HG03064 (cell line): ENCODE results near the gene DRAXIN.

Experiments used
- ATAC-seq: cut with Tn5 transposase; IDR thresholded peaks from one replicate; pipeline ENCODE4 v1.9.1; 2021; ENCODE audit warnings: low read depth; ENCODE audit not compliant: unreplicated experiment

DRAXIN gene

DNA sequence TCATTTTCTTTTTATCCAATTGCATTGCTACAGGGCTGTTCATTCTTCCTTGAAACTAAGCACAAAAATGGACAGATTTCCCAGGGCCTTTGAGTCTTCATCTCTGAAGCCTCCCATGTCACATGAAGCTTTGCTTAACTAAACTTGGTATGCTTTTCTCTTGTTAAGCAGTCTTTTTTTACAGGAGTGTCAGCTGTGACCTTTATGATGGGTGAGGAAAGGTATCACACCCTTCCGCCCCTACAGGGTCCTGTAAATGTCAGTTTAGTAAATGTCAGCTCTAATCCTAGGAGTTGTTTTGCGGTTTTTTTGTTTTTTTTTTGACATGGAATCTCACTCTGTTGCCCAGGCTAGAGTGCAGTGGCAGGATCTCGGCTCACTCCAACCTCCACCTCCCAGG is 41.8 kb downstream of the DRAXIN start:
- ATAC-seq, result no peak

DNA sequence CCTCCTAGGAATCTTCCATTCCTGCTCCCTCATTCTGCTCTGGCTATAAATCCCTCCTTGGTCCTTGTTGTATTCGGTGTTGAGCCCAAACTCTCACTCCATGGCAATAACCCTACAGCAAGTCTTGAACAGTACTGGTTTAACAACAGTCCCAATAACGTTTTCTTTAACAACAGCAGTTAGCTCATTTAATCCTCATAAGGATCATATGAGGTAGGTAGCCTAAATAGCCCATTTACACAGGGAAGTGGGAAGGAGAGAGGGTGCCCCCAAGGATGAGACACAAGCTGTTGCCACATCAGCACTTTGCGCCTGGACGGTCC is 44.0 kb downstream of the DRAXIN start:
- no peak for ATAC-seq

GRCh38 chr1:11735854-11736745 is 44.6 kb downstream of the DRAXIN start, which contains the start of gene AGTRAP:
TSS of gene AGTRAP (plus strand) at chr1:11736136. CDS start at chr1:11736209, 73 bp downstream.
- peak; percentile 57 for ATAC-seq

DNA sequence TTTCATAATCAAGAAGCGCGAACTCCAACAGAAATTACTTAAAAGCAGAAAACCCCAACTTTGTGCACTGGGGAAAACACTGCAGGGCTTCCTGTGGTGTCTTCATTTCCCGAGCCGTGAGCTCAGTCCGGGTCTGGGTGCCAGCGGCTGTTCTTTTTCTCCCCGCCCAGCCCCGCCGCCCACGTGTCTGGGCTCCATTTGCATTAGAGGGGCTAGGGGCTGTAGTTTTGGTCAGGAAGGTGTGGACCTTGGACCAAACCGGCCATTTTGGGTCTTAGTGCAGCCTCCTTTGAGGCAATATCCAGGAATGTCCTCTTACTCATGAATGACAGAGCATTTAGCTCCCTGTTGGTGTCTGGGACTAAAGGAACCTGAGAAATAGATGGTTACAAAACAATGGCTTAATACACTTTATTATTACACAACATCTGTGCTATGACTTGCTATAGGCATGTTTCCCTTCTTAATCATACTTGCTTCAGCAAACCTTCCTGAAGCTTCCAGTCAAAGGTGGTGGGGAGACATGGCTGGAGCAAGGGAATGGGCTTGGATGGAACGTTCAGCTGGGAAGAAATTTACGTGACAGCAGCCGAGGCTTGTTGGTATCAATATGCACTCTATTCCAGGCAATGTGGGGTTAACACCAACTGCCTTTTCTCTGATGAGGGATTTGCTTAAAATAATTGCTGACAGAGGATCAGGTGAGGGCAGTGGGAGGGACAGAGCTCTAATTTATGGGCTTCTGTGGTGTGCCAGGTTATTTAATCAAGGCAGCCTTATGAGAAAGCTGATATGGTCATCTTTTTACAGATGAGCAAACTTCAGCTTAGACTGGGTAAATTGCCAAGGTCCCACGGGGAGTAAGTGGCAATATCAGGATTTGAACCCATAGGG is 45.5 kb downstream of the DRAXIN start:
- no peak for ATAC-seq

- no peak for ATAC-seq
These were observed 46.6 kb downstream of the DRAXIN start for GRCh38 chr1:11738096-11738495.

GRCh38 chr1:11738783-11739182 is 47.3 kb downstream of the DRAXIN start:
- no peak for ATAC-seq

GRCh38 chr1:11740258-11741192 is 49.0 kb downstream of the DRAXIN start:
- ATAC-seq, result no peak

- no peak for ATAC-seq
These were observed 50.0 kb downstream of the DRAXIN start for GRCh38 chr1:11741482-11741881.

DNA sequence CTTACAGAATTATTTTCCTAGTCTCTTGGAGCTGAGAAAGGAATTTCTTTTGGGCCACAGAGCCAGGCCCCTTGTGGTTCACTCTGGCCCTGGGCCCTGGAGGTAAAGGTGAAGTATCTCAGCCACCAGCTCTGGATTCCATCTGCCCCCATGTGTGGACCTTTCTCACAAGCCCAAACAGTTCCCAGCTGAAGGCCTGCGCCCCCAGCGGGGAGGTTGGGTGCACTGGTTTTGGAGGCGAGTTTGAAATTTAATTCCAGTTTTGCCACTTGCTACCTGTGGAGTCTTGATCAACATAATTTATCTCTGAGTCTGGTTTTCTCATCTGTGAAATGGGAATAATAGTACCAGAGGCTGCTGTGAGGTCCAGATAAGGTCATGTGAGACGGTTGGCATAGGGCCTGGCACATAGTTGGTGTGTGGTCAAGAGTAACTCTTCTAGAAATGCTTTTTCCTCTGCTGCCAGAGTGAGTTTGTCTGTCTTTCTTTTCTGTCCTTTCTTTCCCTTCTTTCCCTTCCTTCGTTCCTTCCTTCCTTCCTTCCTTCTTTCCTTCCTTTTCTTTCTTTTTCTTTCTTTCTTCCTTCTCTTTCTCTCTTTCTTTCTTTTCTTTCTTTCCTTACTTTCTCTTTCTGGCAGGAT is 50.5 kb downstream of the DRAXIN start:
- no peak for ATAC-seq

GRCh38 chr1:11744287-11744686 is 52.8 kb downstream of the DRAXIN start:
- no peak for ATAC-seq

DNA sequence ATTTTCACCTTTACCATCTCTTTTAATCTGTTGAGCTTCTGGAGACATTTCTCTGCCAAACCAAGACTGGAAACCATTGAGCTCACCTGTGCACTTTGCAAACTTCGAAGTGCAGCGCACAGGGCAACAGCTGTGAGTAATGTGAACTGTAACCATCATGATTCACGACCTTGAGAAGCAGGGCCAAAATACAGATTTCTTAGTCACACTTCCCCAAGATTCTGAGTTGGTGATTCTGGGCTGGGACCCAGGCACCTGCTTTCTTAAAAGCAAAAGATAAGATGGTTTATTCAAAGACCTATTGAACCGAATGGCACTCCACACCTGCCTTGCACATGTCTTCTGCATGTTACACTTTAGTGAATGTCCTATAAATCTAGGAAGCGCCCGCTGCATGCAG is 54.6 kb downstream of the DRAXIN start:
- ATAC-seq, result no peak

- no peak for ATAC-seq
These were observed 55.4 kb downstream of the DRAXIN start for GRCh38 chr1:11746795-11747487.

GRCh38 chr1:11748294-11749202 is 57.0 kb downstream of the DRAXIN start:
- no peak for ATAC-seq

GRCh38 chr1:11749203-11749689 is 57.7 kb downstream of the DRAXIN start:
- ATAC-seq, result no peak

GRCh38 chr1:11749996-11750395 is 58.5 kb downstream of the DRAXIN start:
- no peak for ATAC-seq

GRCh38 chr1:11751087-11751486 is 59.6 kb downstream of the DRAXIN start:
- no peak for ATAC-seq

DNA sequence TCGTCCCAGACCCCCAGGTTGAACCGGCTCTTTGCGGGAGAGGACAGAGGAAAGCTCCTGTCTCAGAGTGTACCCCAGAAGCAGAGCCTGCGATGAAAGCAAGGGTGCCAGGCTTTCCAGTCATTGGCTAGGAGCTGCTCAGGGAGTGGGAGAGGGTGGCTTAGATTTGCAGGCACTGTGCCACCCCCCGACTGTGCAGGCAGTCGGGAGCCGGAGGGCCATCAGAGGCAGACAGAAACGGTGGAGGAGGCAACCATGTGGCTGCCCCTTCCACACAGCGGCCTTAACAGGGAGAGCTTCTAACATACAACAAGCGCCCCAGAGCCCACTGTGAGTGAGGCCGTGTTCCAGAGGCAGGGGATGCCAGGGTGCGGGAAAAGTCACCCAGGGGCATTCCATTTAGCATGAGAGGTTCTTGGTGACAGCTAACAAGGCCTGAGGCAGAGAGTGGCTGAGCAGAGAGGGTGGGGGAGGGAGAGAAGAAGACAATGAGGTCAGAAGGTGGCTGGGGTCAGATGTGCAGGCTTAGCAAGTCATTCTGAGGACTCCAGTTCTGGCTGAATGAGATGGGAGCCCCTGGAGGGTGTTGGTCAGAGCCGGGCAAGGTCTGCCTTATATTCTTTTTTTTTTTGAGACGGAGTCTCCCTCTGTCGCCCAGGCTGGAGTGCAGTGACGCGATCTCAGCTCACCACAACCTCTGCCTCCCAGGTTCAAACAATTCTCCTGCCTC is 61.0 kb downstream of the DRAXIN start:
- ATAC-seq, result no peak
